GM23338 (cell line): ENCODE results near the gene CNDP2. TPM values are rescaled to one million over a fixed set of nuclear protein-coding genes. Genes with fewer than 3 reads are reported as not detected.

ENCODE experiments used
- ATAC-seq: fragments of 200-7000 bp; cut with Tn5 transposase; 3 replicates; pipeline ENCODE4 v1.9.1; 2020
- DNase-seq: peaks from one replicate; pipeline ENCODE4 v3.0.0-alpha.2; 2015; ENCODE audit warnings: low spot score
- H2AFZ ChIP-seq: fragments of 200-600 bp; sonication (generic); 2 replicates; pipeline ENCODE4 v1.8.0; 2016; ENCODE audit warnings: antibody characterized with exemption, mild to moderate bottlenecking, moderate library complexity
- H3F3A ChIP-seq: fragments of 200-600 bp; sonication (generic); replicated peaks from 2 replicates; pipeline ENCODE4 v1.8.0; 2017; ENCODE audit warnings: antibody characterized with exemption, mixed run types, low read depth
- H3K27ac ChIP-seq: fragments of 200-600 bp; sonication (generic); 2 replicates; pipeline ENCODE4 v1.6.1; 2016; ENCODE audit warnings: low read depth
- H3K27me3 ChIP-seq: fragments of 200-600 bp; sonication (generic); 2 replicates; pipeline ENCODE4 v1.8.0; 2016; ENCODE audit warnings: mild to moderate bottlenecking, mixed run types, moderate library complexity; ENCODE audit not compliant: insufficient read depth
- H3K36me3 ChIP-seq: fragments of 200-600 bp; sonication (generic); 2 replicates; pipeline ENCODE4 v1.8.0; 2016; ENCODE audit warnings: mild to moderate bottlenecking; ENCODE audit not compliant: insufficient read depth
- H3K4me1 ChIP-seq: fragments of 200-600 bp; sonication (generic); 2 replicates; pipeline ENCODE4 v1.8.0; 2016; ENCODE audit warnings: mild to moderate bottlenecking, moderate library complexity; ENCODE audit not compliant: insufficient read depth
- H3K4me2 ChIP-seq: fragments of 200-600 bp; sonication (generic); 2 replicates; pipeline ENCODE4 v1.7.1; 2017; ENCODE audit warnings: mixed run types
- H3K4me3 ChIP-seq: fragments of 200-600 bp; sonication (generic); 2 replicates; pipeline ENCODE4 v1.6.1; 2016; ENCODE audit warnings: mixed run types
- H3K79me2 ChIP-seq: fragments of 200-600 bp; sonication (generic); replicated peaks from 2 replicates; pipeline ENCODE4 v1.8.0; 2017; ENCODE audit warnings: mild to moderate bottlenecking; ENCODE audit not compliant: insufficient read depth
- H3K9me2 ChIP-seq: fragments of 200-600 bp; sonication (generic); 2 replicates; pipeline ENCODE4 v1.8.0; 2017; ENCODE audit not compliant: insufficient read depth
- H4K20me1 ChIP-seq: fragments of 200-600 bp; sonication (generic); replicated peaks from 2 replicates; pipeline ENCODE4 v1.8.0; 2017; ENCODE audit warnings: mild to moderate bottlenecking; ENCODE audit not compliant: insufficient read depth
- H3K27ac Mint-ChIP-seq: 2 replicates; pipeline ENCODE4 v1.8.0; 2020; ENCODE audit warnings: inconsistent platforms, mild to moderate bottlenecking, moderate library complexity, mixed read lengths
- H3K27me3 Mint-ChIP-seq: 3 replicates; pipeline ENCODE4 v1.8.0; 2022; ENCODE audit warnings: low read depth, mild to moderate bottlenecking, moderate library complexity, mixed read lengths, inconsistent platforms; ENCODE audit not compliant: insufficient read depth, poor library complexity
- H3K36me3 Mint-ChIP-seq: 3 replicates; pipeline ENCODE4 v1.8.0; 2021; ENCODE audit warnings: low read depth, mild to moderate bottlenecking, inconsistent platforms, moderate library complexity, mixed read lengths
- H3K4me1 Mint-ChIP-seq: 3 replicates; pipeline ENCODE4 v1.8.0; 2020; ENCODE audit warnings: mild to moderate bottlenecking, inconsistent platforms, mixed read lengths
- H3K4me3 Mint-ChIP-seq: 3 replicates; pipeline ENCODE4 v1.8.0; 2021; ENCODE audit warnings: moderate library complexity, mild to moderate bottlenecking, inconsistent platforms, mixed read lengths
- H3K9me3 Mint-ChIP-seq: 3 replicates; pipeline ENCODE4 v1.8.0; 2020; ENCODE audit warnings: moderate library complexity, mild to moderate bottlenecking, inconsistent platforms, mixed read lengths
- STAT1 ChIP-seq: IDR thresholded peaks from one replicate; pipeline ENCODE4 v1.6.1; 2016; ENCODE audit warnings: antibody characterized with exemption; ENCODE audit not compliant: unreplicated experiment
- ZNF331 ChIP-seq: fragments of 250-450 bp; sonication (Bioruptor Pico); IDR thresholded peaks from 2 replicates; pipeline ENCODE4 v1.5.0; 2020; ENCODE audit warnings: low read depth, mild to moderate bottlenecking, moderate library complexity
- ZNF462 ChIP-seq: fragments of 250-450 bp; sonication (Bioruptor Pico); IDR thresholded peaks from 2 replicates; pipeline ENCODE4 v1.5.0; 2020; ENCODE audit warnings: mild to moderate bottlenecking, moderate library complexity
- polyA plus RNA-seq: library from polyadenylated mRNA; unstranded; fragments of >200 nt; fragmentation: Nextera tagmentation; extraction: Ambion mirVana; gene quantifications from 2 replicates; pipeline ENCODE4 v1.2.1, GENCODE V29; 2016
- total RNA-seq: library from RNA; depleted of rRNA; stranded (reverse); fragments of >200 nt; shearing (Covaris generic); gene quantifications from 2 replicates; pipeline ENCODE4 v1.2.3, GENCODE V29; 2014
- TF ChIP-seq, protein P1 (sequence below), 2 experiments: fragments of 200-600 bp in 1 of 2; sonication (generic) in 1 of 2; conservative IDR thresholded peaks; 2 replicates each; pipeline versions ENCODE4 v1.5.1 to v1.6.1; 2016 to 2017; ENCODE audit warnings: antibody characterized with exemption in 2 of 2, low read depth in 2 of 2, mild to moderate bottlenecking in 2 of 2, moderate library complexity in 1 of 2

CNDP2 gene
- total and polyA plus RNA-seq, 2 experiments from 2014 or later = 116 to 175 TPM

GRCh38 chr18:74459889-74460288 lies 36.3 kb upstream of the CNDP2 start:
- TF ChIP-seq ZNF462 (CRISPR knock-in tag) = 0 out of 2 replicates have a peak, but pooled peaks have one; percentile 34
- no peak for TF ChIP-seq ZNF331 (CRISPR knock-in tag)
- no peak for TF ChIP-seq STAT1
- TF ChIP-seq, protein P1, sequence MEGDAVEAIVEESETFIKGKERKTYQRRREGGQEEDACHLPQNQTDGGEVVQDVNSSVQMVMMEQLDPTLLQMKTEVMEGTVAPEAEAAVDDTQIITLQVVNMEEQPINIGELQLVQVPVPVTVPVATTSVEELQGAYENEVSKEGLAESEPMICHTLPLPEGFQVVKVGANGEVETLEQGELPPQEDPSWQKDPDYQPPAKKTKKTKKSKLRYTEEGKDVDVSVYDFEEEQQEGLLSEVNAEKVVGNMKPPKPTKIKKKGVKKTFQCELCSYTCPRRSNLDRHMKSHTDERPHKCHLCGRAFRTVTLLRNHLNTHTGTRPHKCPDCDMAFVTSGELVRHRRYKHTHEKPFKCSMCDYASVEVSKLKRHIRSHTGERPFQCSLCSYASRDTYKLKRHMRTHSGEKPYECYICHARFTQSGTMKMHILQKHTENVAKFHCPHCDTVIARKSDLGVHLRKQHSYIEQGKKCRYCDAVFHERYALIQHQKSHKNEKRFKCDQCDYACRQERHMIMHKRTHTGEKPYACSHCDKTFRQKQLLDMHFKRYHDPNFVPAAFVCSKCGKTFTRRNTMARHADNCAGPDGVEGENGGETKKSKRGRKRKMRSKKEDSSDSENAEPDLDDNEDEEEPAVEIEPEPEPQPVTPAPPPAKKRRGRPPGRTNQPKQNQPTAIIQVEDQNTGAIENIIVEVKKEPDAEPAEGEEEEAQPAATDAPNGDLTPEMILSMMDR (conservative IDR thresholded peaks at IDR 0.05; ENCODE audit: low read depth in 2 of 2) = peak; percentile 40 to 54
- H3K27ac ChIP-seq = no peak overlapping the region
- no peaks in the 10 kb centered on the region for H3K36me3 ChIP-seq
- peaks cover 48% of the 10 kb centered on the region for H3K27me3 ChIP-seq
- peaks cover 36% of the 10 kb centered on the region for H3K27me3 Mint-ChIP-seq
- H3K4me1 ChIP-seq = peaks cover 5% of the 10 kb centered on the region
- H3F3A ChIP-seq = no peaks in the 10 kb centered on the region
- H3K9me2 ChIP-seq = no peaks in the 10 kb centered on the region
- peak; percentile 83 for DNase-seq
- no peaks in the 10 kb centered on the region for H4K20me1 ChIP-seq
- no peak overlapping the region for H3K4me3 ChIP-seq
- no peaks in the 10 kb centered on the region for H3K36me3 Mint-ChIP-seq
- no peak overlapping the region for H2AFZ ChIP-seq
- no peaks in the 10 kb centered on the region for H3K79me2 ChIP-seq
- H3K4me2 ChIP-seq = no peak overlapping the region
- H3K27ac Mint-ChIP-seq = no peak overlapping the region
- peaks cover 9% of the 10 kb centered on the region; the same call in 2 of the 3 replicates for H3K4me1 Mint-ChIP-seq
- H3K9me3 Mint-ChIP-seq = no peaks in the 10 kb centered on the region
- no peak overlapping the region for H3K4me3 Mint-ChIP-seq
- ATAC-seq = peak; percentile 74
